ENCODE data around the gene GPR158. TPM values are rescaled to one million over a fixed set of nuclear protein-coding genes. Genes with fewer than 3 reads are reported as not detected.
A peak's percentile ranks its signal among the peaks of the same experiment; 100 is the strongest.

The GPR158 gene
- total and polyA plus RNA-seq, 9 of the 15 experiments (the other 6 are each of a cell fraction or from before 2014, with no cell fraction given) = 4.0 to 7.6 (median 5.0) TPM

DNA sequence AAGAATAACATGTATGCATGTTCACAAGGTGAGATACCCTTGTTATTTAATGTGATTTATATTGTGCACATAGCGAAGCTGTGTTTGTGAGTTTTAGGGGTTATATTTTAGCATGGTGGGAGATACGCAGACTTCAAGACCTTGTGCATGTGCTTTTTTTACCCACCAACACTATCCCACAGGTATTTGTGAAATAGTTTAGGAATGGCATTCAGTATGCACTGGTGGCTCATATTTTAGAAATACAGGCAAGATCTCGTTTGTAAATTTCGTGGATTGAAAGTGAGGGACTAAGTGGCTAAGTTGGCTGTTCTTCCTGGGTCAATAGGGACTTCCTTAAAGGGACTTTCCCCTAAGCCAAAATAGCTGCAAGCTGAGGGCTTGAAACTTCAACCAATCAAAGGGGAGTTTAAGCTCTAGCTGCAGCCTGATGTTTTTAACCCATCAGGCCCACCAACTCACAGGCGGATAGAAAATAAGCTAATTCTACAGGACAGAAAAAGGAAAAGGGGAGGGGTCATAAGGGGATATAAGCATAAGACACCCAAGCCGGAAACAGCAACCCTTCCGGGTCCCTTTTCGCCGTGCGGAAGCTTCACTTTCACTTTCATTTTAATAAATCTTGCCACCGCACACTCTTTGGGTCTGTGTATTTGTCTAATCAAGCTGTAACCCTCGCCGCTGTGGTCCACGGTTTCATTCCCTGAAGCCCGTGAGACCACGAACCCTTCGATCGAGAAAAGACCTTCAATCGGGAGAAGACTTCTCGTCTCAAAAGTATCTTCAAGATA lies 291.0 kb downstream of the GPR158 start (continued):
- peak; percentile 51 for TF ChIP-seq VEZF1 (CRISPR knock-in tag; IDR thresholded peaks at IDR 0.05)
- no peak for TF ChIP-seq ZNF695 (CRISPR knock-in tag; IDR thresholded peaks at IDR 0.05)
- TF ChIP-seq, protein P1, sequence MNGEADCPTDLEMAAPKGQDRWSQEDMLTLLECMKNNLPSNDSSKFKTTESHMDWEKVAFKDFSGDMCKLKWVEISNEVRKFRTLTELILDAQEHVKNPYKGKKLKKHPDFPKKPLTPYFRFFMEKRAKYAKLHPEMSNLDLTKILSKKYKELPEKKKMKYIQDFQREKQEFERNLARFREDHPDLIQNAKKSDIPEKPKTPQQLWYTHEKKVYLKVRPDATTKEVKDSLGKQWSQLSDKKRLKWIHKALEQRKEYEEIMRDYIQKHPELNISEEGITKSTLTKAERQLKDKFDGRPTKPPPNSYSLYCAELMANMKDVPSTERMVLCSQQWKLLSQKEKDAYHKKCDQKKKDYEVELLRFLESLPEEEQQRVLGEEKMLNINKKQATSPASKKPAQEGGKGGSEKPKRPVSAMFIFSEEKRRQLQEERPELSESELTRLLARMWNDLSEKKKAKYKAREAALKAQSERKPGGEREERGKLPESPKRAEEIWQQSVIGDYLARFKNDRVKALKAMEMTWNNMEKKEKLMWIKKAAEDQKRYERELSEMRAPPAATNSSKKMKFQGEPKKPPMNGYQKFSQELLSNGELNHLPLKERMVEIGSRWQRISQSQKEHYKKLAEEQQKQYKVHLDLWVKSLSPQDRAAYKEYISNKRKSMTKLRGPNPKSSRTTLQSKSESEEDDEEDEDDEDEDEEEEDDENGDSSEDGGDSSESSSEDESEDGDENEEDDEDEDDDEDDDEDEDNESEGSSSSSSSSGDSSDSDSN (IDR thresholded peaks at IDR 0.05; ENCODE audit: borderline replicate concordance in 1 of 2, low read depth in 2 of 2, low read length in 2 of 2) = no peak
- peak; percentile 8; the same call in 1 of the 2 replicates for TF ChIP-seq BACH1 (tag; IDR thresholded peaks at IDR 0.05)
- peak; percentile 39; the same call in 1 of the 2 replicates for TF ChIP-seq GABPB1 (CRISPR knock-in tag; IDR thresholded peaks at IDR 0.05)
- no peak; a peak in 1 of 4 replicates for TF ChIP-seq MAZ (CRISPR knock-in tag; conservative IDR thresholded peaks at IDR 0.05 in 1 of 2, IDR thresholded peaks at IDR 0.05 in 1 of 2)
- TF ChIP-seq SIN3B (IDR thresholded peaks at IDR 0.05; ENCODE audit: low read depth) = no peak
- TF ChIP-seq ZBTB5 (IDR thresholded peaks at IDR 0.05) = no peak
- peak in 1 of 2 experiments; percentile 77; a peak in 1 of 3 replicates for TF ChIP-seq CBX3 (IDR thresholded peaks at IDR 0.05; ENCODE audit: borderline replicate concordance in 1 of 2, low read length in 2 of 2)
- no peak for TF ChIP-seq ZNF589 (CRISPR knock-in tag; IDR thresholded peaks at IDR 0.05; ENCODE audit: low read depth)
- no peak for TF ChIP-seq PYGO2 (tag; IDR thresholded peaks at IDR 0.05)
- no peak for TF ChIP-seq TBL1XR1 (IDR thresholded peaks at IDR 0.05; ENCODE audit: low read length in 2 of 2)
- TF ChIP-seq, protein P2, sequence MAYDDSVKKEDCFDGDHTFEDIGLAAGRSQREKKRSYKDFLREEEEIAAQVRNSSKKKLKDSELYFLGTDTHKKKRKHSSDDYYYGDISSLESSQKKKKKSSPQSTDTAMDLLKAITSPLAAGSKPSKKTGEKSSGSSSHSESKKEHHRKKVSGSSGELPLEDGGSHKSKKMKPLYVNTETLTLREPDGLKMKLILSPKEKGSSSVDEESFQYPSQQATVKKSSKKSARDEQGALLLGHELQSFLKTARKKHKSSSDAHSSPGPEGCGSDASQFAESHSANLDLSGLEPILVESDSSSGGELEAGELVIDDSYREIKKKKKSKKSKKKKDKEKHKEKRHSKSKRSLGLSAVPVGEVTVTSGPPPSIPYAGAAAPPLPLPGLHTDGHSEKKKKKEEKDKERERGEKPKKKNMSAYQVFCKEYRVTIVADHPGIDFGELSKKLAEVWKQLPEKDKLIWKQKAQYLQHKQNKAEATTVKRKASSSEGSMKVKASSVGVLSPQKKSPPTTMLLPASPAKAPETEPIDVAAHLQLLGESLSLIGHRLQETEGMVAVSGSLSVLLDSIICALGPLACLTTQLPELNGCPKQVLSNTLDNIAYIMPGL (CRISPR knock-in tag; IDR thresholded peaks at IDR 0.05) = no peak
- no peak for TF ChIP-seq PHTF2 (CRISPR knock-in tag; IDR thresholded peaks at IDR 0.05)
- TF ChIP-seq, protein P3, sequence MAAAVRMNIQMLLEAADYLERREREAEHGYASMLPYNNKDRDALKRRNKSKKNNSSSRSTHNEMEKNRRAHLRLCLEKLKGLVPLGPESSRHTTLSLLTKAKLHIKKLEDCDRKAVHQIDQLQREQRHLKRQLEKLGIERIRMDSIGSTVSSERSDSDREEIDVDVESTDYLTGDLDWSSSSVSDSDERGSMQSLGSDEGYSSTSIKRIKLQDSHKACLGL (CRISPR knock-in tag; IDR thresholded peaks at IDR 0.05; ENCODE audit: borderline replicate concordance, poor library complexity, severe bottlenecking) = no peak
- no peak for TF ChIP-seq ZNF41 (CRISPR knock-in tag; conservative IDR thresholded peaks at IDR 0.05)
- no peak for TF ChIP-seq NR4A1 (CRISPR knock-in tag; IDR thresholded peaks at IDR 0.05)
- 0 out of 2 replicates have a peak, but pooled peaks have one; percentile 26 for TF ChIP-seq NR4A1 (tag; IDR thresholded peaks at IDR 0.05)
